ENCODE results near the gene HTT.
A peak's percentile ranks its signal among the peaks of the same experiment; 100 is the strongest.

HTT gene

GRCh38 chr4:3074078-3074845 is at the start of gene HTT, which contains the start of gene HTT-AS:
HTT (plus strand) TSS chr4:3074681; CDS start chr4:3074826, 145 bp downstream.
HTT-AS (minus strand) TSS chr4:3074538.
- H3K4me1 Mint-ChIP-seq (ENCODE audit: low read depth) = peaks cover 24% of the 10 kb centered on the region
- H3K27me3 Mint-ChIP-seq = no peaks in the 10 kb centered on the region
- H3K9me3 Mint-ChIP-seq (ENCODE audit: low read depth) = no peaks in the 10 kb centered on the region
- peak within 1 kb of the TSS; percentile 91 for H3K4me3 Mint-ChIP-seq
- peak within 1 kb of the TSS; percentile 85 for H3K27ac Mint-ChIP-seq
- H3K36me3 Mint-ChIP-seq = peaks cover 4% of the 10 kb centered on the region

GRCh38 chr4:3025881-3026280 is 48.6 kb upstream of the HTT start:
- H3K9me3 Mint-ChIP-seq (ENCODE audit: low read depth) = peaks cover 3% of the 10 kb centered on the region
- no peaks in the 10 kb centered on the region for H3K27me3 Mint-ChIP-seq
- H3K27ac Mint-ChIP-seq = no peak overlapping the region
- peaks cover 2% of the 10 kb centered on the region for H3K4me1 Mint-ChIP-seq (ENCODE audit: low read depth)
- peaks cover 3% of the 10 kb centered on the region for H3K36me3 Mint-ChIP-seq
- no peak overlapping the region for H3K4me3 Mint-ChIP-seq

- Mint-ChIP-seq H3K36me3 (peaks cover 3% of the 10 kb centered on the region), H3K4me1 (ENCODE audit: low read depth) (no peaks in the 10 kb centered on the region), H3K4me3 (no peak overlapping the region), H3K9me3 (ENCODE audit: low read depth) (peaks cover 3% of the 10 kb centered on the region), H3K27me3 (no peaks in the 10 kb centered on the region), H3K27ac (no peak overlapping the region)
Observed at GRCh38 chr4:3026540-3026939, 47.9 kb upstream of the HTT start.

- Mint-ChIP-seq H3K36me3 (no peaks in the 10 kb centered on the region), H3K27me3 (no peaks in the 10 kb centered on the region), H3K9me3 (ENCODE audit: low read depth) (no peaks in the 10 kb centered on the region), H3K4me3 (no peak overlapping the region), H3K4me1 (ENCODE audit: low read depth) (no peaks in the 10 kb centered on the region), H3K27ac (no peak overlapping the region)
Observed at GRCh38 chr4:3029464-3029863, 45.0 kb upstream of the HTT start.

GRCh38 chr4:3030566-3031356 is 43.7 kb upstream of the HTT start:
- Mint-ChIP-seq H3K27me3 (no peaks in the 10 kb centered on the region), H3K27ac (no peak overlapping the region), H3K4me3 (no peak overlapping the region), H3K36me3 (no peaks in the 10 kb centered on the region), H3K4me1 (ENCODE audit: low read depth) (no peaks in the 10 kb centered on the region), H3K9me3 (ENCODE audit: low read depth) (no peaks in the 10 kb centered on the region)

- H3K27ac Mint-ChIP-seq = no peak overlapping the region
- H3K36me3 Mint-ChIP-seq = no peaks in the 10 kb centered on the region
- H3K4me3 Mint-ChIP-seq = no peak overlapping the region
- no peaks in the 10 kb centered on the region for H3K27me3 Mint-ChIP-seq
- no peaks in the 10 kb centered on the region for H3K4me1 Mint-ChIP-seq (ENCODE audit: low read depth)
- no peaks in the 10 kb centered on the region for H3K9me3 Mint-ChIP-seq (ENCODE audit: low read depth)
Observed at GRCh38 chr4:3031357-3032082, 43.0 kb upstream of the HTT start.

- Mint-ChIP-seq H3K4me1 (ENCODE audit: low read depth) (peaks cover 15% of the 10 kb centered on the region), H3K4me3 (no peak overlapping the region), H3K36me3 (no peaks in the 10 kb centered on the region), H3K27me3 (peaks cover 2% of the 10 kb centered on the region), H3K27ac (no peak overlapping the region), H3K9me3 (ENCODE audit: low read depth) (no peaks in the 10 kb centered on the region)
Observed at GRCh38 chr4:3034231-3034630, 40.2 kb upstream of the HTT start.

GRCh38 chr4:3035249-3035648 is 39.2 kb upstream of the HTT start:
- H3K27me3 Mint-ChIP-seq = peaks cover 2% of the 10 kb centered on the region
- no peak overlapping the region for H3K27ac Mint-ChIP-seq
- H3K36me3 Mint-ChIP-seq = no peaks in the 10 kb centered on the region

GRCh38 chr4:3035674-3036073 is 38.8 kb upstream of the HTT start:
- Mint-ChIP-seq H3K27ac (no peak overlapping the region), H3K4me3 (no peak overlapping the region), H3K27me3 (peaks cover 2% of the 10 kb centered on the region), H3K36me3 (no peaks in the 10 kb centered on the region), H3K9me3 (ENCODE audit: low read depth) (no peaks in the 10 kb centered on the region), H3K4me1 (ENCODE audit: low read depth) (peaks cover 17% of the 10 kb centered on the region)

More at GRCh38 chr4:3035249-3035648, 39.2 kb upstream of the HTT start:
- Mint-ChIP-seq H3K9me3 (ENCODE audit: low read depth) (no peaks in the 10 kb centered on the region), H3K4me3 (no peak overlapping the region), H3K4me1 (ENCODE audit: low read depth) (peaks cover 15% of the 10 kb centered on the region)

GRCh38 chr4:3036131-3036952 is 38.1 kb upstream of the HTT start:
- Mint-ChIP-seq H3K27me3 (peaks cover 2% of the 10 kb centered on the region), H3K27ac (no peak overlapping the region), H3K4me3 (no peak overlapping the region), H3K36me3 (no peaks in the 10 kb centered on the region), H3K4me1 (ENCODE audit: low read depth) (peaks cover 20% of the 10 kb centered on the region), H3K9me3 (ENCODE audit: low read depth) (no peaks in the 10 kb centered on the region)

GRCh38 chr4:3037957-3038461 is 36.5 kb upstream of the HTT start:
- Mint-ChIP-seq H3K4me1 (ENCODE audit: low read depth) (peaks cover 28% of the 10 kb centered on the region), H3K27me3 (peaks cover 2% of the 10 kb centered on the region), H3K36me3 (no peaks in the 10 kb centered on the region), H3K27ac (peak overlapping the region; percentile 2), H3K4me3 (peak overlapping the region; percentile 58), H3K9me3 (ENCODE audit: low read depth) (no peaks in the 10 kb centered on the region)

GRCh38 chr4:3039706-3040366 is 34.6 kb upstream of the HTT start:
- no peak overlapping the region for H3K27ac Mint-ChIP-seq
- H3K36me3 Mint-ChIP-seq = no peaks in the 10 kb centered on the region
- no peaks in the 10 kb centered on the region for H3K9me3 Mint-ChIP-seq (ENCODE audit: low read depth)
- H3K4me3 Mint-ChIP-seq = no peak overlapping the region
- H3K27me3 Mint-ChIP-seq = peaks cover 2% of the 10 kb centered on the region
- peaks cover 34% of the 10 kb centered on the region for H3K4me1 Mint-ChIP-seq (ENCODE audit: low read depth)

GRCh38 chr4:3040452-3041191 is 33.9 kb upstream of the HTT start:
- Mint-ChIP-seq H3K36me3 (peaks cover 2% of the 10 kb centered on the region), H3K27ac (no peak overlapping the region), H3K27me3 (peaks cover 2% of the 10 kb centered on the region), H3K4me3 (peak overlapping the region; percentile 85), H3K4me1 (ENCODE audit: low read depth) (peaks cover 42% of the 10 kb centered on the region), H3K9me3 (ENCODE audit: low read depth) (peaks cover 3% of the 10 kb centered on the region)

Data from activated naive CD8-positive, alpha-beta T cell (primary cell).